ENCODE results near the gene CSH2. TPM values are rescaled to one million over a fixed set of nuclear protein-coding genes. Genes with fewer than 3 reads are reported as not detected.

CSH2 gene
- total RNA-seq, 1 donor from 2014 or later, result not detected

DNA sequence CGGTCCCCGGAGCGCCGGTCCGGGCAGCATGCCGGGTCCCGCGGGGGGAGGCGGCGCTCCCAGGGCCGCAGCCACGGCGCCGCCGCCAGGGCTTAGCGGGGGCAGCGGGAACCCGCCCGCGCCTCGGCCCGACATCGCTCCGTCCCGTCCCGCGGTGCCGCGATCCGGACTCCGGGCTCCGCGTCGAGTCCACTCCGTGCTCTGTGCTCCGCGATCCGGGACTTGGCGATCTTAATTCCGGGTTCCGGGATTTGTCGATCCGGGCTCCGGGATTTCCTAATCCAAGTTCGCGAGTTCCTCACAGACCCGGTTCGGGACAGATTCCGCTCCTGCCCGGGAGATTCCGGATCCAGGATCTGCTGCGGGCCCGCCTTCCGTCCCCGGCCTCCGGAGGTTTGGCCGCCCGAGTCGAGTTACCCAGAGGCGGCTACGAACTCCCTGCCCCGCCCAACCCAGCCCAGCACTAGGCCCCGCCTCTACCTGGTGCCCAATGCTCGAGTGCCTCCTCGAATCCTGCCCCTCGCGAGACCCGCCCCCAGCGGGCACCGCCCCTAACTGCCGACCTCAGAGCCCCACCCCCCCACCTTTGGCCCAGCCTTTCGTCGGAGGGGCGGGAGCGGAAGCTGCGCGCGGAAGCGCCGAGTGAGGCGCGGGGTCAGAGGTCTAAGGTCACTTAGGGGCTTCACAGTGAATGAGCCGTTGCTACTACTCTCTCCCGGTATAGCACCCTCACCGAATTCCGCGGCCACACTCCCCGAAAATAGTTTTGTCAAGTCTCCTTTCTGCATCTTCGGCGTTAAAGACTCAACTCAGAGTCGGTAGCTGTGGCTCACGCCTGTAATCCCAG, 30.7 kb downstream of the CSH2 start, which contains the start of gene SMARCD2:
SMARCD2 (minus strand) TSS at position 146 of the 847 bp plus-strand sequence; CDS start at position 135, 11 bp downstream.
- peak within 1 kb of the TSS; percentile 89 to 97 for H3K27ac ChIP-seq
- no peaks in the 10 kb centered on the region for H3K9me3 ChIP-seq
- no peaks in the 10 kb centered on the region for H3K36me3 ChIP-seq
- H3K4me1 ChIP-seq, result peaks cover 28 to 45% of the 10 kb centered on the region in 2 donors
- no peaks in the 10 kb centered on the region for H3K27me3 ChIP-seq
- DNase-seq (ENCODE audit: low spot score in 2 of 2), result peak; percentile 92 to 99
- TF ChIP-seq, protein P1, sequence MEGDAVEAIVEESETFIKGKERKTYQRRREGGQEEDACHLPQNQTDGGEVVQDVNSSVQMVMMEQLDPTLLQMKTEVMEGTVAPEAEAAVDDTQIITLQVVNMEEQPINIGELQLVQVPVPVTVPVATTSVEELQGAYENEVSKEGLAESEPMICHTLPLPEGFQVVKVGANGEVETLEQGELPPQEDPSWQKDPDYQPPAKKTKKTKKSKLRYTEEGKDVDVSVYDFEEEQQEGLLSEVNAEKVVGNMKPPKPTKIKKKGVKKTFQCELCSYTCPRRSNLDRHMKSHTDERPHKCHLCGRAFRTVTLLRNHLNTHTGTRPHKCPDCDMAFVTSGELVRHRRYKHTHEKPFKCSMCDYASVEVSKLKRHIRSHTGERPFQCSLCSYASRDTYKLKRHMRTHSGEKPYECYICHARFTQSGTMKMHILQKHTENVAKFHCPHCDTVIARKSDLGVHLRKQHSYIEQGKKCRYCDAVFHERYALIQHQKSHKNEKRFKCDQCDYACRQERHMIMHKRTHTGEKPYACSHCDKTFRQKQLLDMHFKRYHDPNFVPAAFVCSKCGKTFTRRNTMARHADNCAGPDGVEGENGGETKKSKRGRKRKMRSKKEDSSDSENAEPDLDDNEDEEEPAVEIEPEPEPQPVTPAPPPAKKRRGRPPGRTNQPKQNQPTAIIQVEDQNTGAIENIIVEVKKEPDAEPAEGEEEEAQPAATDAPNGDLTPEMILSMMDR (IDR thresholded peaks at IDR 0.05), result peak in 1 of 3 experiments; percentile 9
- H3K4me3 ChIP-seq, result peak within 1 kb of the TSS; percentile 83 to 98
- intact Hi-C loops (cut with DNase I), result loop anchor here (1.0 kb wide), 2 partner anchors 15 to 69 kb away; partner anchors contain the start of genes CCDC47, FTSJ3 and PSMC5

DNA sequence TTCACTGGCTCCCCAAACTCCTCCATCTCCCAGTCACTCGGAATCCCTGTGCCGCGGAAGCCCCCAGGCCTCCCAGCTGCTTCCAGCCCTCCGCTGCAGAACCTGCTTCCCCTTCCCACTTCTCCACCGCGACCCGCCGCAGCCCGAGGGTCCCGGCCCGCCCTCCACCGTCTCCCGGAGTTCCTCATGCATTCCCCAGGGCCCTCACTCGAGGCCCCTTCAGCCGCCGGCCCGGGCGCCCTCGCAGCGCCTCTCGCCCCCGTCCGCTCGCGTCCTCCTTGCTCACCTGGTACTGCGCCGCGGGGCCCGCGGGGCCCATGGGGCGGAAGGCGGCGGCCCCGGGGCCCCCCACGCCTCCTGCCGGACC, 31.3 kb downstream of the CSH2 start:
- DNase-seq (ENCODE audit: low spot score in 2 of 2), result peak in 1 of 2 donors; percentile 77
- Histone ChIP-seq H3K27me3 (no peaks in the 10 kb centered on the region), H3K36me3 (peaks cover 3 to 4% of the 10 kb centered on the region in 2 donors), H3K9me3 (no peaks in the 10 kb centered on the region), H3K27ac (peak overlapping the region; percentile 89 to 97), H3K4me1 (peaks cover 34 to 51% of the 10 kb centered on the region in 2 donors), H3K4me3 (peak overlapping the region; percentile 83 to 98)
- TF ChIP-seq, protein P1 (IDR thresholded peaks at IDR 0.05), result no peak
- intact Hi-C loops (cut with DNase I), result loop anchor here (1.0 kb wide), 1 partner anchor 69 kb away; the partner anchor contains the start of gene CCDC47

DNA sequence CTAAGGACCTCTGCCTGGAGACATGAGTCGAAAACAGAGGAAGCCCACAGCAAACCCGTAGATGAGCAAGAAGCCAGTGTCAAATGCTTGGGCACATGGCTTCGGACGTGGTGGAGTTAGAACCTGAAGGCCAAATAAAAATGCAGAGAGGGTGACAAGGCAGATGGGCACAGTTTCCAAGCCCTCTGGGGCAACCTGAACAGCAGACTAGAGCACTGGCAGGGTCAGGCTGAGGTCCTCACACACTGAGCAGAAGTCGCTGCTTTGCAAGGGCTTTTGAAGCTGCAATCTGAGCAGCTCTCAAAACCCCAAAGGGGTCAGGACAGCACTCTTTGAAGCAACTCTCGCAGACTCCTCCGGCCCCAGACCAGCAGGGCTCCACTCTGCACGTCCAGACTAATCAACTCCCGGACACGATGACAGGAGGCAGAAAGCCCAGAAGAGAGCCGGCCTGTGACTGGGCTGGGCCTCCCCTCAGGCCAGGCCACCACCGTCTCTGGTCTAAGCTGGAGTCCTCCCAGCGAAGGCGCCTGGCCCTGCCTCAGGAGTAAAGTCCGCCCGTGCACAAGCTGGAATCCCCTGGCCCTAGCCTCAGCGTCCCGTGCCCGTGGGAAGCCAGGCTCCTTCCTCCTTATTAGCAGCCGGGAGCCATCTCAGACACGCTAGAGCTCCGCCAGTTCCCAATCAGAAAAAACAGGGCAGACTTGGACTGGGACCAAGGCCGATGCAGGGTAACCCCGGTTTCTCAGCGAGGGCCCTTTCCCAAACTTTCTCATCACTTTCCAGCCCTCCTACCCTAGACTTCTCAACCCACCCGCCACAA, 31.9 kb downstream of the CSH2 start:
- Histone ChIP-seq H3K4me1 (peaks cover 34 to 52% of the 10 kb centered on the region in 2 donors), H3K36me3 (peaks cover 9% of the 10 kb centered on the region in 2 donors), H3K27me3 (no peaks in the 10 kb centered on the region), H3K27ac (peak overlapping the region; percentile 89 to 97), H3K9me3 (no peaks in the 10 kb centered on the region), H3K4me3 (peak overlapping the region; percentile 83 to 98)
- TF ChIP-seq, protein P1 (IDR thresholded peaks at IDR 0.05), result no peak
- DNase-seq (ENCODE audit: low spot score in 2 of 2), result peak in 1 of 2 donors; percentile 81
- intact Hi-C loops (cut with DNase I), result loop anchor here (1.0 kb wide), 1 partner anchor 68 kb away; the partner anchor contains the start of gene CCDC47

DNA sequence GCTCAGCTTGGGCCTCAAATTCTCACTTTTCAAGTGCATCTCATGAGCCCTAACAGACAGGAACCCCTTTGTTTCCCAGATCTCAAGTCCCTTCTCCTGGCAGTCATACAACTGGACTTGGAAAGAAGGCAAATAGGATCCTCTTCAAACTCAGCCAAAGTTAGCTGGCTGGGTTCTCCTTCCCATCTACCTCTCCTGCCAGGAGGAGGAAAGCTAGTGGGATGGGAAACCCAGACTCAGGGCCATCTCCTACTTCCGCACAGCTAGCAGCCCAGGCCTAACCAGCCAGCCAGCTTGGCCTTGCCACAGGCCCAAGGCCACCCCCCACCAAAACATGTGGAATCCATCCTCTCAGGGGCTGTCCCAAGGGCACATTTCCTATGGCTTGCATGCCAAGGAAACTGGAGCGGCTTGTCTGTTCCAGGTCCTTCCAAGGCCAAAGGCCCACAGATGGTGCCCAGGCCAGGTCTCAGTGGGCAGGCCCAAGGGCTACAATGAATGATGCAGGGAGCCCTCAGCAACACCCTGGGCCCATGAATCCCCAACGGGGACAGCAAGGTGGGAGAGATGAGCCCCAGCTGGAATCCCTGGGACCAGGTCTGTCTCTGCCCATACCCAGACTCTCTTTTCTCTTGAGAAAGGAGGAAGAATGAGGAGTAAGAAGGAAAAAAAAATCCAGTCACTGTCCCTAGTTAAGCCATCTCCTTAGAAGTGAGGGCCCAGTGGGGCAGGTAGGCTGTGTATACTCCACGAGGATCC, 32.7 kb downstream of the CSH2 start:
- peaks cover 34 to 52% of the 10 kb centered on the region in 2 donors for H3K4me1 ChIP-seq
- no peak for DNase-seq (ENCODE audit: low spot score in 2 of 2)
- intact Hi-C loops (cut with DNase I), result no loop called here

More for the DNA sequence above, 32.7 kb downstream of the CSH2 start:
- H3K9me3 ChIP-seq, result no peaks in the 10 kb centered on the region
- H3K27ac ChIP-seq, result peak overlapping the region; percentile 89 to 97
- TF ChIP-seq, protein P1 (IDR thresholded peaks at IDR 0.05), result no peak
- H3K36me3 ChIP-seq, result peaks cover 13 to 16% of the 10 kb centered on the region in 2 donors
- peak overlapping the region; percentile 83 to 98 for H3K4me3 ChIP-seq
- H3K27me3 ChIP-seq, result no peaks in the 10 kb centered on the region

Measured in ascending aorta (tissue), 2 donors.